HEK293 (cell line): ENCODE data around the gene LY6G6F.

Experiments
- CTCF ChIP-seq: fragments of 450-650 bp; formaldehyde crosslinking; IDR thresholded peaks from 2 replicates; pipeline ENCODE4 v1.5.1; 2016; ENCODE audit warnings: missing biosample characterization, missing genetic modification characterization
- GLI2 ChIP-seq: fragments of 450-650 bp; formaldehyde crosslinking; IDR thresholded peaks from 2 replicates; pipeline ENCODE4; 2017; ENCODE audit warnings: missing biosample characterization, missing genetic modification characterization, low read depth, borderline replicate concordance
- ZNF600 ChIP-seq: fragments of 450-650 bp; formaldehyde crosslinking; IDR thresholded peaks from 2 replicates; pipeline ENCODE4 v1.5.1; 2016; ENCODE audit warnings: missing biosample characterization, missing genetic modification characterization

DNA sequence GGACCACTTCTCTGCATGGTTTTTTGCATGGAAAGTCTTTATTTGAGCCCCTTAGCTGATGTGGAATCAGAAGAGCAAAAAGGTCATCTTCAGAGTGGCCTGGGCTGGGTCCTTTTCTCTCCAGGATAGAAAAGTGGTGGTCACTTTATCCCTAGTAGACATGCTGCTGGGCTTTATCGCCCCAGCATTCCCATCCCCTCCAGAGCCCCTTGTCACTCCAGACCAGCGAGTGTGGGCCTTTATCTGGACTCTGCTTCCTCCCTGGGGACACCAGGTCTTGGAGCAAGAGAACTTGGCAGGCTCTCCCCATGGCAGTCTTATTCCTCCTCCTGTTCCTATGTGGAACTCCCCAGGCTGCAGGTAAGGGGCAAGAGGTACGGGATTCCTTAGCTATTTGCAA lies at the start of gene LY6G6F:
- TF ChIP-seq CTCF (no peak), GLI2 (tag by site-specific recombination) (no peak), ZNF600 (tag by site-specific recombination) (no peak)
